GM18868 (cell line): Measurements from ENCODE around the gene FAT2.
"Not testable (repeated sequence)": the region's sequence is repeated elsewhere in the genome, so short reads cannot be mapped to it uniquely, and the experiment has no call there.

Experiments used
- ATAC-seq: cut with Tn5 transposase; IDR thresholded peaks from one replicate; pipeline ENCODE4 v1.9.1; 2021; ENCODE audit warnings: mild to moderate bottlenecking, moderate library complexity; ENCODE audit not compliant: unreplicated experiment

FAT2 gene

DNA sequence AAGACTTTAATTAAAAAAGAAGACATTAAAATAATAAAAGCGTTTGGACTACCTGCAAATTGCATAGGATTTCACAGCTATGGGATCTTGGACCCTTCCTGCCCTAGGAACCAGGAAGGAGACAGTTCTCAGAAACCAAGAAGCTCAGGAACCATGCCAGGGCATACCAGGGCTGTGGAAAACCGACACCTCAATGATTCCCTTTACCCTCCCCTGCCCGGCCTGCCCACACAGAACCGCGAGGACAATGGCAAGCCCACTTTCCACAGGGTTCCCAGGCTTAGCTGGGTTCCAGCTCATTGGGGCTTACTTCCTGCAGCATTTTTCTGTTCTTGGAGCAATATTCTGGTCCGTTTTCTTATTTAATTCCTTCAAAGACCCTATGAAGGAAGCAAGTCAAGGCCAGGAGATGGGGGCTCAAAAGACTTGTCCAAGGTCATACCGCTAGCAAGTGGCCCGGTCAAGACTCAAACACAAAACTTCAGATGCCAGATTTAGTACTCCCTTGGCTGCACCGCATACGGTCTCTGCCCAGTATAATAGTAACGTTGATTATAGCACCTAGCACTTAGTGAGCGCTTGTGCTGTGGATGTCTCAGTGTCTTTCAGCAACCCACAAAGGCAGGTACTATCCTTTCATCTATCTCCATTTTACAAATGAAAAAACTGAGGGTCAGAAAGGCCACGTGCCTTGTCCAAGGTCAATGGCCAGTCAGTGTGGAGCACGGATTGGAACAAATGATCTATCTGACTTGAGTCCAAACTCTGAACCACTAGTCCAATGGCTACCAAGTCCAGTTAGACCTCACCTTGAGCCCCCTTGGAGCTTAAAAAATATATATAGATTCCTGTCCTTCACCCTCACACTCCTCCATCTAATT lies 6.8 kb downstream of the FAT2 start:
- no peak for ATAC-seq

DNA sequence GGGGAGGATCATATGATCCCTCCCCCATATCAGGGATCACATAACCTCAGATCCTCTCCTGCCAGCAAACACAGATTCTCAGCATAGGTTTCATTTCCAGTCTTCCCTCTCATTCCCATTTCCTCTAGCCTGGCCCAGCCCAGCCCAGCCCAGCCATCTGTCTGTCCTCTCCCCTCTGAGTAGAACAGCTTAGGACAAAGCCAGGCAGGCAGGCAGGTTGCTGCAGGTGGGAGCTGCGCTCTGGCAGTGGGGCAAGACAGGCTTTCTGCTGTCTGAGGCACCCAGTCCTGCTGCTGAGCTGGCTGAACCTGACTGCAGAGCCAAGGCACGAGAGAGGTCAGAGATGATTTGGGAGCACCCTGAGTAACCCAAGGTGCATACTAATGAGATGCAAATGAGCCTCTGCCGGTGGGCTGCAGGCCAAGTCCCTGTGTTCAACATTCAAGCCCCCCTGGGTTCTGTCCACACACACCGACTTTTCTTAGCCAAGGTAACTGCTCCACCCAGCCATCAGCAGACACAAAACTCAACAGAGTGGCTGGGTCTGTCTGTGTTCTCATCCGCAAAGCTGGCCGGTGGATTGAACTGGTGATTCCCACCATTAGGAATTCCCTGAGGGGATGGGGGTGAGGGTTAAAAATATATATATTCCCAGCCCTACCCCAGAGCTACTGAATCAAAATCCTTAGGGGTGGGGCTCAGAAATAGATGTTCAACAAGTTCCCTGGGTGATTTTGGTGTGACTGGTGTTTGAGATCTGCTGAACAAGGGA lies 9.1 kb downstream of the FAT2 start:
- no peak for ATAC-seq

DNA sequence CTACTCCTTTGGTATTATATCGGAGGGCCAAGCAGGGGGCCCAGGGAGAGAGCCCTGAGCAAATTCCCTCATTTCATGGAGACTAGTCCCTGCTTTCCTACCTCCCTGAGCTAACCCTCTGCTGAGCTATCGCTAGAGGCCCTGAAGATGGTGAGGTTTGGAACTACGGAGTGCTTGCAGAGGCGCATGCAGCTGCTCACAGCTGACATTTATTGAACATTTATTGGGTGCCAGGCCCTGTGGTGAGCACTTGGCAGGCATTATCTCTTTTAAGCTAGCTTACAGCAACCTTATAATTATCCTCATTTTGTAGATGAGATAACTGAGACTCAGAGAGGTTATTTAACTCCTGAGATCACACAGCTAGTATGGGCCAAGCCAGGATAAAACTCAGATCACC lies 9.8 kb downstream of the FAT2 start:
- ATAC-seq: no peak

DNA sequence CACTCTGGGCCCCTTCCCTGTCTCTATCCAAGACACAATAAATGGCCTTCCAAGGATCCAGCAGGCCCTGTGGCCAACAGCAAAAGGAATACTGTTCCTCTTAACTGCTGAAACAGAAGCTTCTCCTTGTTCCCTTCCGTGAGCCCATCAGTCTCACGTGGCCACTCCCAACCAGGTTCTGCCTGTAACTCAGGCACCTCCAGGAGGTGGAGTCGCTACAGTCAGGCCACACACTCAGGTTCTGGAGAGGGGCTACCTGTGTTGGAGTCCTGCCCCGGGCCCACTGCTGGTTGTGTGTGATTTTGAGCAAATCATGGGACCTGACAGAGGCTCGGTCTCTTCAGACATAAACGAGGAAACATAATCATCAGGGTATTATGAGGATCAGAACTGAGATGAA lies 10.3 kb downstream of the FAT2 start:
- no peak for ATAC-seq

DNA sequence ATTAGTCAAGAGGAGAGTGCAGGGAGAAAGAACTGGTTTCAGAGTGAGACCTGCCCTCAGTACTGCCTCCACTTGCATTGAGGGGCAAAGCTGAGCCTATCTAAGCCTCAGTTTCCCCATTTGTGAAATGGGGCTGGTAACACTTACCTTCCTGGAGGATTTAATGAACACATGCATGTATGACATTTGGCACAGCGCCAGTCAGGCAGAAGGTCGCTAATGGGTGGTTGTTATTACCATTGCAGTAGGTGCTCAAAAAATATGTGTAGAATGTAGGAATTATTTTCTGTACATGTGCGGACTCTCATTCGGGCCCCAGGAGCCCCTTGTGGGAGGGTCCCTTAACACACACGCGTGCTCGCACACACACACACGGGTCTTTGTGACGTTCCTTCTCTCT lies 10.9 kb downstream of the FAT2 start:
- no peak for ATAC-seq

DNA sequence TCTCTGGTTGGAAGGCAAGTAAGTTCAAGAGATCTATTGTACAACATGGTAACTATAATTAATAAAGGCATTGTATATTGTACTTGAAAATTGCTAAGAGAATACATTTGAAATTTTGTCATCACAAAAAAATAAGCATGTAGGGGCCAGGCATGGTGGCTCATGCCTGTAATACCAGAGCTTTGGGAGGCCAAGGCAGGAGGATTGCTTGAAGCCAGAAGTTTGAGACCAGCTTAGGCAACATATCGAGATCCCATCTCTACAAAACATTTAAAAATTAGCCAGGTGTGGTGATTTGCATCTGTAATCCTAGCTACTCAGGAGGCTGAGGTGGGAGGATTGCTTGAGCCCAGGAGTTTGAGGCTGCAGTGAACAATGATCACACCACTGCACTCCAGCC lies 12.0 kb downstream of the FAT2 start:
- not testable (repeated sequence) for ATAC-seq

DNA sequence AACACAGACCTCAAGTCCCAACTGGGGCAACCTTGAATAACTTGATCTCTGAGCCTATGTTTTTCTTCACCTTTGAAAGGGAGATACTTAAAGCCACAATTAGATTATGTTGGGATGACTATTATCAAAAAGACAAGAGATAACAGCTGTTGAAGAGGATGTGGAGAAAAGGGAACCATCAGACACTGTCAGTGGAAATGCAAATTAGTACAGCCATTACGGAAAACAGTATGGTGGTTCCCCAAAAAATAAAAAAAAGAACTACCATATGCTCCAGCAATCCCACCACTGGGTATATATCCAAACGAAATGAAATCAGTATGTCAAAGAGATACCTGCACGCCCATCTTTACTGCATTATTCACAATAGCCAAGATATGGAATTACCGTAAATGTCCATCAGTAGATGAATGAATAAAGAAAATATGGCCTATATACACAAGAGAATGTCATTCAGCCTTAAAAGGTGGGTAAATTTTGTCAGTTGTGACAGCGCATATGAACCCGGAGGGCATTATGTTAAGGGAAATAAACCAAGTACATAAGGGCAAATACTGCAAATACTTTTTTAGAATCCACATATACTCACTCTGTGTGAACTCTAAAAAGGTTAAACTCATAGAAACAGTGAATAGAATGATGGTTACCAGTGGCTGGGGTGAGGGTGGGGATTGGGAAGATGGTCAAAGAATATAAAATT lies 12.7 kb downstream of the FAT2 start:
- no peak for ATAC-seq

DNA sequence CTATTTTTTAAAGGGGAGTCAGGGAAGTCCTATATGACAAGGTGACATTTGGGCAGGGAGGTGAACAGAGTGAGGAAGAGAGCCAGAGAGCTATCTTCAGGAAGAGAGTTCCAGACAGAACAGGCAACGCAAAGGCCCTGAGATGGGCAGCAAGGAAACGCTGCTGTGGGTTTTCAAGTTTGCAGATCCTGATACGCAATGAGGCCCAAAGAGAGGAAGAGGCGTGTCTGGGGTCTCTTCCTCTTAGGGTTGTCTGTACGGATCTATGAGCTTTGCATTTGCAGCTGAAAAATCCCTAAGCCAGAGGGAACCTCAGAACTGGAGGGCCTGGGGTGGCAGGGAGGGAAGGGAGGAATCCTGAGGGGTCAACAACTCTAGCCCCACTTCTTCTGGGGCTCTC lies 13.6 kb downstream of the FAT2 start:
- no peak for ATAC-seq

DNA sequence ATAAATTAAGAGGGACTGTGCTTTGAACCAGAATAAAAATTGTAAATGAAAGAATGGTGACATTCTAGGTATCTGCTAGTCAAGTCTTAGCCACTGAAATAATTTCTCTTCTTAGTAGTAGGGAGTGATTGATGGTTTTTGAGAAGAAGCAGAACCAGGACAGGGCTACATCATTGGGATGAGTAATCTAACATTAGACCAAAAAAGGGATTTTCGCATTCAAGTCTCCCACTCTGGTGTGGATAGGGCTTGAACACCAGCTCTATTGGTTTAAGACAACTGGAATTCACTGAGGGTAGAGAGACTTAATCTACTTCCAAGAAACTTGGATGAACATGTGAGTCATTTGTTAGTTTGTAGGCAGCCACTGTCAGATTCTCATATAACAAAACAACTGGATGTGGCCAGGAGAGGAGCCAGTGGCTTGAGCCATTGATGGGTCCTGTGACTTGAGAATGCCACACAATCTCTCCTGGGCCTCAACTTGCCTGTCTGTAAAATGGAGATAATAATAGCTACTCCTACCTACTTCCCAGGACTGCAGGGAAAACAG lies 16.6 kb downstream of the FAT2 start:
- ATAC-seq: no peak

DNA sequence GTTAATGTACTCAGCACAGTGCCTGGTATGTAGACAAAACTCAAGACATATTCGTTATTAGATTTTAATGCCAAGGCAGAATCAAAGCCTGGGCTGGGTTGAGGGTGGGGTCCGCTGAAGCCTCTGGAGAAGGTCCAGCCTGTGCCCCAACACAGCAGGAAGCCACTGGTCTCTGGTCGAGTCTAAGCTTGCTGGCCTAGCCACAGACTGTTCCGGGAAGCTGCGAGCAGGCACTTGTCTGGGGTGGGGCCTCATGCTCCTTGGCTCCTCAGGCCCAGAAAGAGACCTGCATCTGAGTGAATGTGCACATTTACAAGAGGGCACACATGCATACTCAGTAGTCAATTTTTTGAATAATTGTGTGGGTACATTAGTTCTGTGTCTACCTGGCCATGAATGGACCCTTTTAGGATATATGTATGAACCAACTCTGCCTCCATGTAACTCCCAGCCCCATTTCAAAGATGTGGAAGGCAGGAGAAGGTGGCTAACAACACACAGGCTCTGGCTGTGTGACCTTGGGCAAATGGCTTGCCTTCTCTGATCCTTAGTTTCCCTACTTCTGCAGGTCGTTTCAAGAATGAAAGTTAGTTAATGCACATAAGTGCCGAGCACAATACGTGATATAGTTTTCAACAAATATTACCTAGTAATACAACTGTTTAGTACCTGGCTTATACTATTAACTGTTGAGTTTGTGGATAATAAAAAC lies 18.3 kb downstream of the FAT2 start:
- ATAC-seq: no peak

DNA sequence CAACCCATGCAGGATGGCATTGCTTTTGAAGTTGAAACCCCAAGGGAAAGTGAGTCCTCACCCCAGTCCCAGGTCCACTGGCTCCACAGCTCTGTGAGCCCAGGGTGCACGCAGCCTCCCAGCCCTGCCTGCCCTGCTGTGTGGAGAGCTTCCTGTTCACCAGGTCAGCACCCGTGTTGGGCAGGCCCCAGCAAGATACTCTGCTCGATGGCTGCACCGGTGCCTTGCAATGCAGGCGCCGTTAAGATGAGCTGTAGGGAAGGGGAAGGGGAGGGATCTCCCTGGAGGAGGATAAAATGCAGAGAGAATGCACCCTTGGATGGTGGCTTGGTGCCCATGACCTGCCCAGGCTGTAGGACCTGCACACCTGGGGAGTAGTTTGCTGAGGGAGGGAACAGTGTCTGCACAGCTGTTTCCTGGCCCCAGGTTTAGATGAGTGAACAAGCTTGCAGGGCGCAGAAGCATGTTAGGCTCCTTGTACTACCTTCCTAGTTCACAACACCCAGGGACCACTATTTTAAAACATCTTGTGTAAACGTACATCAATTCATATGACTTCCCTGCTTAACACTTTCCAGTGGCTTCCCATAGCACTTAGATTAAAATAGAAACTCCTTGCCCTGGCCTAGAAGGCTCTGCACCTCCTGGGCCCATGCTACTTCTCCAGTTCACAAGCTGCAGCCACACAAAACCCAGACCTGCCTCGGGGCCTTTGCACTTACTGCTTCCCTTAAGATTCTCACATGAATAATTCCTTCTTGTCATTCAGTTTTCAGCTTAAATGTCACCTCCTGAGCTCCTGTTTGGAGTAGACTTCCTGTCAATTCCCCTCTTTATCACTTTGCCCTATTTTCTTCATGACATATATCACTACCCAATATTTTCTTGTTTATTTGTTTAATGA lies 19.6 kb downstream of the FAT2 start:
- no peak for ATAC-seq

DNA sequence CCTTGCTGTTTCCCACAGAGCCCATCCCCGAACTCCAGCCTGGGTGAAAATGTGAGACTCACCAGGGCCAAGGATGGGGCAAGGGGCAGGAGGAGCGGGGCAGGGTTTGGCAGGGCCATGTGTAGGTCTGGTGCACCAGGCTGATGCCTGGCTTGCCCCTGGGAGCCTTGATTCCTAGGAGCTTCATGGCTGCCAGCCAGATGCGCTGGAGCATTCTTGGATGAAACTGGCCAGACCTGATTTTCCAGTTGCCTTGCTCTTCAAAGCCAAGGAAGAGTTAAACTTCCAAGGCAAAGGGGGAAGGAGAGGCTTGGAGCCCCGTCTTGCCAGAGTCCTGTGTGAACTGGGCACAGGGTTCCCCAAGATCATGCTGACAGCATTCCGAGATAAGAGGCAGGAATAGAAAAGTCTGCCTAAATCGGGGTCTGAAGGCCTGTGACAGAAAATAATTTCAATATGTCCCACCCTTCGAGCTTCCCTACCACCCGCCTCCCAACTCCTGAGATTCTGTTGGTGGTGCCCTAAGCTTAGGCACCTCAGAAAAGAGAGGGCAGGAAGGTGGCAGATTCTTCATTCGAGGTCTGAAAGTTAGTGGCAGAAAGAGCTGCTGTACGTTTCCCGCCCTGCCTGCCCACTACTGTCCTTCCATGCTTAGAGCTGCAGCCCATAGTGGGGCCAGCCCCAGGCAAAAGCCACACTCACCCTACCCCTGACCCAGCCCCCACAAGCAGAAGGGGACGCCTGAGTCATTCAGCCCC lies 20.4 kb downstream of the FAT2 start:
- ATAC-seq: no peak

DNA sequence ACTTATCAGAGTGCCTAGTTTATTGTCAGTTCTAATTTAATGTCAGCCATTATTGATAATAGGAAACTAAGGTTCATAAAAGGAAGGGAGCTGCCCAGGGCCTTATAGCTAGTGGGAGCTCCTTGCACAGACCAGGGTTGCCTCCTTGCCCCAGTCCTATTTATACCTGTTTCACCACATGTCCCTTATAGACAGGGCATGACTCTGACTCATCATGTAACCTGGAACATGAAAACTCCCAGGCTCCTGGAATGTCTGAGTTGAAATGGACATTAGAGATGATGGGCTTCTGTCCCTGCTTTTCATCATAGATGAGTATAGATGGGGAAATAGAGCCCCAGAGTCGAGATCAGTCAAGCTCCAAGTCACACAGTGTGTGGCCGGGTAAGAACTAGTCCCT lies 21.1 kb downstream of the FAT2 start:
- ATAC-seq: no peak

DNA sequence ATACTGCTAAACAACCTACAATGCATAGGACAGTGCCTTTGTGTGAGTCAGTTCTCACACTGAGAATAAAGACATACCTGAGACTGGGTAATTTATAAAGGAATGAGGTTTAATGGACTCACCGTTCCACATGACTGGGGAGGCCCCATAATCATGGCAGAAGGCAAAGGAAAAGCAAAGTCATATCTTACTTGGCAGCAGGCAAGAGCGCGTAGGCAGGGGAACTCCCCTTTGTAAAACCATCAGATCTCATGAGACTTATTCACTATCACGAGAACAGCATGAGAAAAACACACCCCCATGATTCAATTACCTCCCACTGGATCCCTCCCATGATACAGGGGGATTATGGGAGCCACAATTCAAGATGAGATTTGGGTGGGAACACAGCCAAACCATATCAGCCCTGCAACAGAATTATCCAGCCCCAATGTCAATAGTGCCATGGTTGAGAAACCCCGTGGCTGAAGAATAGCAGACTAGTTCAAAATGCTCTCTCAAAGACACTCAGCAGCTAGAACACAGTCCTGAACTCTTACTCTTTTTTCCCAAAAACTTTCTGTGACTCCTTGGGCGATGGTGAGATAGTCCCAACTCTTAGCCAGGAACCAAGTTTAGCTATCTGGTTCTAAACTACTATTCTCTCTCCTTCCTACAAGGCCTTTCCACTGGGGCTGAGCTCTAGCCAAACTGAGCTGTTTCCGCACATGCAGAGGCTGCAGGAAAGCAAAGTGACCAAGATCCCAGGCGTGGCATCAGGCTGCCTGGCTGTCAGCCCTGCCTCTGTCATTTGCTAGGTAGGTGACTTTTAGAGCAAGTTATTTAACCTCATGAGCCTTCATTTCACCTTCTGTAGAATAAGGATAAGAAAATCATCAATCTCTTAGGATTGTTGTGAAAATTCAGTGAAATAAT lies 21.7 kb downstream of the FAT2 start:
- ATAC-seq: peak; percentile 78

DNA sequence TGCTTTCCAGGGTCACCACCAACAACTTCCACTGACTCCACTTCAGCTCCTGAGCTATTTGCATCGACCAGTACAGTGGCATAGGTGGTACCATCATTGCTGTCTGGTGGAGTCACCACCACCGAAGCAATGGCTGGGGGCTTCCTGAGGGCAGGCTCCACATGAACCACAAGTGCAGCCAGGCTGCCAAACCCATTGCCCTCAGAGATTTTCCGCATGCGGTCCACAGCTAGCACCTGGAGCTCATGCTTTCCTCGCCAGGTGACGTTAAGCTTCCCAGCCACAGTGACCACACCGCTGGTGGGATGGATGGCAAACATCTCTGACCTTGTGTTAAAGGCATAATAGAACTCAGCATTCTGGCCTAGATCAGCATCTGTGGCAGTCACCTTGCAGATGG lies 23.1 kb downstream of the FAT2 start:
- no peak for ATAC-seq

DNA sequence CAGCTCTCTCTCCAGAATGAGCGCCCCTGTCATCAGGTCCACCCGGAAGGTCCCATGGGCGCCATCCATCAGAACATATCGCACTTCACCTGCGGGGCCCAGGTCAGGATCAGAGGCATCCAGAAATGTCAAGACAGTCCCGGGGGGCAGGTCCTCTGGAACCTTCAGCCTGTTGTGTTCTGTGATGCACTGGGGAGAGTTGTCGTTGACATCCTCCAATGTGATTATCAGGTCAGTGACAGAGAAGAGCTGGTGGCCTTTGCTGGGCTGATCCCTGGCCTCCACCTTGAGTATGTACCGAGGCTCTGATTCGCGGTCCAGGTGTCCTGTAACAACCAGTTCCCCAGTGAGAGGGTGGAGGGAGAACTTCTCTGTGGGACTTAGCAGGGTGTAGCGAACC lies 25.2 kb downstream of the FAT2 start:
- no peak for ATAC-seq

DNA sequence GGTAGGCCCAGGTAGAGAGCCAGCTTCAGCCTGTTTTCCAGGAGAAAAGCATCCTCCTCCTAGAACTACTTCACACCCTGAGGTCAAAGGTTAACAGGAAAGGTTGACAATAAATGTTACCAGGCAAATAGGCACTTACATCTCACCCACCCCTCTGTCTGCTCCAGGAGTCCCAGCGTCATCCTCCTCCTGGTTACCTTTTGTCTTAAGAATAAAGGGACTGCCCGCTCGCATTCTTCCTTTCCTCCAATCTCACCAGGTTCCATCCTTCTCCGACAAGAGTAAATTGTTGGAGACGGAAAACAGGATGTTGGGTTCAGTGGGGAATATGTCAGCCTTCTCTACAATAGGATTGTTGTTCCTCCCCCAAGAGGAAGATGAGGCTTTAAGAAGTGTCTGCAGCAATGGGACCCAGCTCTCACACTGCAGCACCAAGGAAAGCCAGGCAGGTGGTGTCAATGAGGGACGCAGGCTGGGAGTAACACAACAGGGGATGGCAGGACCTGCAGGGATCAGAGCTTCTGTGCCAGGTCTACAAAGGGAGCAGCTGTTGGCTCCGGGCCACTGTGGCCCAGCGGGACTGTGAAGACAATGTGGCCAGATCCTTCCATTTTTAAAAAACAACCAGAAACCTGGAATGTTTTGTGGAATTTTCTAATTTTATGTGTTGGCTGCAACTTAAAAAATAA lies 29.0 kb downstream of the FAT2 start:
- no peak for ATAC-seq
